A549 (cell line): ENCODE results near the gene SLC25A15. TPM values are rescaled to one million over a fixed set of nuclear protein-coding genes. Genes with fewer than 3 reads are reported as not detected.

ENCODE experiments used
- ATAC-seq, 2 experiments: fragments of 200-7000 bp in 1 of 2; fragments of >200 bp in 1 of 2; cut with Nextera tagmentation in 1 of 2; cut with Tn5 transposase in 1 of 2; 3 replicates each; pipeline versions ENCODE4 v1.8.0 to v1.9.1; 2018 to 2020; ENCODE audit warnings: mild to moderate bottlenecking in 1 of 2, moderate library complexity in 1 of 2
- CTCF ChIA-PET: fragments of 300-600 bp; sonication (Branson Sonifier 250); formaldehyde crosslinking; extraction: SDS; loops from one replicate; lab custom pipeline; 2021; ENCODE audit warnings: antibody characterized with exemption, inconsistent platforms; lab: Yijun Ruan, JAX
- POLR2A ChIA-PET: fragments of 350-600 bp; formaldehyde crosslinking; extraction: SDS; loops from one replicate; lab custom pipeline; 2021; ENCODE audit warnings: antibody characterized with exemption, inconsistent platforms; lab: Yijun Ruan, JAX
- DNase-seq, 2 experiments: peaks; one replicate each; pipeline versions ENCODE4 v3.0.0 to v3.0.0-alpha.2; 2011 to 2016; ENCODE audit warnings: low read depth in 1 of 2, low spot score in 1 of 2
- FAIRE-seq: peaks from 2 replicates; lab custom pipeline; 2011; peaks lifted over from hg19 to GRCh38; lab: Jason Lieb, UNC
- H3K27ac ChIP-seq, 2 experiments: fragments of >200 bp; sonication (Bioruptor Twin); formaldehyde crosslinking; 3 replicates each; pipeline ENCODE4 v1.5.1; 2016 to 2017
- H3K4me1 ChIP-seq: fragments of >200 bp; sonication (Bioruptor Twin); formaldehyde crosslinking; 3 replicates; pipeline ENCODE4 v1.6.1; 2016
- H3K4me2 ChIP-seq: fragments of >200 bp; sonication (Bioruptor Twin); formaldehyde crosslinking; 3 replicates; pipeline ENCODE4 v1.6.1; 2016
- H3K4me3 ChIP-seq: fragments of >200 bp; sonication (Bioruptor Twin); formaldehyde crosslinking; 3 replicates; pipeline ENCODE4 v1.5.1; 2016
- H3K9me3 ChIP-seq: fragments of >200 bp; sonication (Bioruptor Twin); formaldehyde crosslinking; 3 replicates; pipeline ENCODE4 v1.6.1; 2016
- BHLHE40 ChIP-seq: IDR thresholded peaks from 2 replicates; pipeline ENCODE4 v1.6.1; 2012; ENCODE audit warnings: low read depth, low read length, inconsistent platforms
- CBX2 ChIP-seq: fragments of 200-600 bp; sonication (generic); IDR thresholded peaks from 2 replicates; pipeline ENCODE4 v1.6.1; 2016; ENCODE audit warnings: low read depth, mild to moderate bottlenecking, borderline replicate concordance
- EHF ChIP-seq: fragments of 250-450 bp; sonication (Bioruptor Pico); IDR thresholded peaks from 2 replicates; pipeline ENCODE4 v1.5.0; 2020; ENCODE audit warnings: mild to moderate bottlenecking
- EHMT2 ChIP-seq: fragments of 200-600 bp; sonication (generic); IDR thresholded peaks from 2 replicates; pipeline ENCODE4 v1.6.1; 2016; ENCODE audit warnings: antibody characterized with exemption, low read depth, mild to moderate bottlenecking, moderate library complexity
- EP300 ChIP-seq, 2 experiments: fragments of >200 bp; sonication (Bioruptor Twin); formaldehyde crosslinking; IDR thresholded peaks; 2 replicates in 1 of 2; 3 replicates in 1 of 2; pipeline ENCODE4 v1.6.1; 2016 to 2017
- FOSL2 ChIP-seq, 2 experiments: fragments of 450-650 bp in 1 of 2; fragments of >200 bp in 1 of 2; sonication (Bioruptor Twin) in 1 of 2; formaldehyde crosslinking; IDR thresholded peaks; 2 replicates each; pipeline versions ENCODE4 v1.5.0 to v1.6.1; 2016 to 2020; ENCODE audit warnings: mild to moderate bottlenecking in 1 of 2, moderate library complexity in 1 of 2
- FOXS1 ChIP-seq: fragments of 250-450 bp; sonication (Bioruptor Pico); IDR thresholded peaks from 2 replicates; pipeline ENCODE4 v1.5.0; 2020; ENCODE audit warnings: mild to moderate bottlenecking, moderate library complexity
- GATA3 ChIP-seq: IDR thresholded peaks from 2 replicates; pipeline ENCODE4 v1.6.1; 2012; ENCODE audit warnings: borderline replicate concordance
- JUN ChIP-seq, 2 experiments: fragments of >200 bp; sonication (Bioruptor Twin); formaldehyde crosslinking; IDR thresholded peaks; 2 replicates in 1 of 2; 3 replicates in 1 of 2; pipeline ENCODE4 v1.6.1; 2016 to 2017
- KDM1A ChIP-seq: fragments of 200-600 bp; sonication (generic); IDR thresholded peaks from 2 replicates; pipeline ENCODE4 v1.6.1; 2016; ENCODE audit warnings: low read depth, mild to moderate bottlenecking
- NFE2L2 ChIP-seq: fragments of 150-350 bp; conservative IDR thresholded peaks from 2 replicates; pipeline ENCODE4 v1.6.1; 2014; ENCODE audit warnings: low read length
- NPAS2 ChIP-seq: fragments of 250-450 bp; sonication (Bioruptor Pico); IDR thresholded peaks from 2 replicates; pipeline ENCODE4 v1.8.0; 2022; ENCODE audit warnings: mild to moderate bottlenecking, moderate library complexity, borderline replicate concordance
- NR3C1 ChIP-seq: fragments of >200 bp; sonication (Bioruptor Twin); formaldehyde crosslinking; IDR thresholded peaks from 3 replicates; pipeline ENCODE4 v1.6.1; 2017
- RAD21 ChIP-seq, 2 experiments: fragments of >200 bp in 1 of 2; sonication (Bioruptor Twin) in 1 of 2; formaldehyde crosslinking in 1 of 2; IDR thresholded peaks in 1 of 2; conservative IDR thresholded peaks in 1 of 2; 2 replicates in 1 of 2; 3 replicates in 1 of 2; pipeline ENCODE4 v1.6.1; 2012 to 2018; ENCODE audit warnings: inconsistent platforms in 1 of 2
- RFX5 ChIP-seq: fragments of 450-650 bp; IDR thresholded peaks from 2 replicates; pipeline ENCODE4 v1.7.1; 2014; ENCODE audit warnings: antibody characterized with exemption, mild to moderate bottlenecking, moderate library complexity
- SMC3 ChIP-seq: fragments of >200 bp; sonication (Bioruptor Twin); formaldehyde crosslinking; IDR thresholded peaks from 3 replicates; pipeline ENCODE4 v1.6.1; 2018; ENCODE audit warnings: inconsistent platforms
- TP53 ChIP-seq: fragments of 250-450 bp; sonication (Bioruptor Pico); IDR thresholded peaks from 2 replicates; pipeline ENCODE4 v1.5.0; 2021; ENCODE audit warnings: mild to moderate bottlenecking, moderate library complexity
- ZC3H11A ChIP-seq: fragments of 450-650 bp; IDR thresholded peaks from 2 replicates; pipeline ENCODE4 v1.6.1; 2014; ENCODE audit warnings: antibody characterized with exemption, mild to moderate bottlenecking
- WGBS: methylation state at CpG from one replicate; pipeline ENCODE4 v1.1.6; 2017; ENCODE audit errors: missing lambda C conversion rate; 5-methylcytosine and 5-hydroxymethylcytosine counted together
- polyA plus RNA-seq, 4 experiments: library from polyadenylated mRNA; depleted of rRNA in 3 of 4; stranded (reverse); fragments of >200 nt; fragmentation: RNase III in 1 of 4; extraction: RNeasy Plus Mini Kit Qiagen cat#74134 plus additional on column Dnase treatment in 1 of 4; gene quantifications; 2 replicates in 3 of 4; 3 replicates in 1 of 4; pipeline ENCODE4 v1.2.3, GENCODE V29; 2011 to 2017
- TF ChIP-seq, protein P1 (sequence below): fragments of 200-600 bp; sonication (generic); IDR thresholded peaks from 2 replicates; pipeline ENCODE4 v1.6.1; 2016; ENCODE audit warnings: antibody characterized with exemption, mild to moderate bottlenecking, moderate library complexity
- TF ChIP-seq, protein P2 (sequence below): fragments of >200 bp; sonication (Bioruptor Twin); formaldehyde crosslinking; IDR thresholded peaks from 3 replicates; pipeline ENCODE4 v1.6.1; 2016
- TF ChIP-seq, protein P3 (sequence below): IDR thresholded peaks from 2 replicates; pipeline ENCODE4 v1.6.1; 2012
- TF ChIP-seq, protein P4 (sequence below): IDR thresholded peaks from 2 replicates; pipeline ENCODE4 v1.6.1; 2012; ENCODE audit warnings: low read depth, borderline replicate concordance

Gene SLC25A15
- polyA plus RNA-seq, 2 of the 4 experiments (the other 2 are of a cell fraction), result 14.0 to 23.3 TPM

DNA sequence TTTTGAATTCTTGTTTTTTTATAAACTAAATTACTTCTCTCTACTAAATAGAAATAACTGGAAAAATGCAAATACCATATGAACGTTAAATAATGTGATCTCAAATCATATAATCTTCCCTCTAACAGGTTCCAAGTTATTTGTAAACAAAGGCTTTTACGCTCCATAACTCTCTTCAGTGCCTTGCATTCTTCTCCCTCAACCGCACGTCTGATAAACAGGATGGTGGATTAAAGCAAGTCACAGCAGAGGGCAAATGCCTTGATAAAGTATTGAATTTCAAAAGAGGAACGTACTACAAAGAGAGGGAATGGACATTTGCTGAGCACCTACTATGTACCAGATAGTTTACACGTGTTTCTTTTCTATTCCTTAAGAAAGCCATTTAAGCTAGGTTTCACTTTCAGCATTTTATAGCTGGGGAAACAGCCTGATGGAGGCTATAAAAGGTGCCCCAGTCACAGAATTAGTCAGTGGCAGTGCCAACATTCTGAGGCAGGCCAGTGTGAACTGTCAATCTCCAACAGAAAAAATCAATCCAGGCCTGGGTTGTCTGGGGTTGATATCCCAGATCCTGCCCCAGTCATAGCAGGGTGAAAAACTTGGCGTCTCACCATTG lies 34.2 kb upstream of the SLC25A15 start:
- Histone ChIP-seq H3K4me2 (no peak overlapping the region), H3K9me3 (no peaks in the 10 kb centered on the region), H3K27ac (no peak overlapping the region), H3K4me1 (no peaks in the 10 kb centered on the region), H3K4me3 (no peak overlapping the region)
- no peak for FAIRE-seq
- no peak for DNase-seq
- TF ChIP-seq, protein P1, sequence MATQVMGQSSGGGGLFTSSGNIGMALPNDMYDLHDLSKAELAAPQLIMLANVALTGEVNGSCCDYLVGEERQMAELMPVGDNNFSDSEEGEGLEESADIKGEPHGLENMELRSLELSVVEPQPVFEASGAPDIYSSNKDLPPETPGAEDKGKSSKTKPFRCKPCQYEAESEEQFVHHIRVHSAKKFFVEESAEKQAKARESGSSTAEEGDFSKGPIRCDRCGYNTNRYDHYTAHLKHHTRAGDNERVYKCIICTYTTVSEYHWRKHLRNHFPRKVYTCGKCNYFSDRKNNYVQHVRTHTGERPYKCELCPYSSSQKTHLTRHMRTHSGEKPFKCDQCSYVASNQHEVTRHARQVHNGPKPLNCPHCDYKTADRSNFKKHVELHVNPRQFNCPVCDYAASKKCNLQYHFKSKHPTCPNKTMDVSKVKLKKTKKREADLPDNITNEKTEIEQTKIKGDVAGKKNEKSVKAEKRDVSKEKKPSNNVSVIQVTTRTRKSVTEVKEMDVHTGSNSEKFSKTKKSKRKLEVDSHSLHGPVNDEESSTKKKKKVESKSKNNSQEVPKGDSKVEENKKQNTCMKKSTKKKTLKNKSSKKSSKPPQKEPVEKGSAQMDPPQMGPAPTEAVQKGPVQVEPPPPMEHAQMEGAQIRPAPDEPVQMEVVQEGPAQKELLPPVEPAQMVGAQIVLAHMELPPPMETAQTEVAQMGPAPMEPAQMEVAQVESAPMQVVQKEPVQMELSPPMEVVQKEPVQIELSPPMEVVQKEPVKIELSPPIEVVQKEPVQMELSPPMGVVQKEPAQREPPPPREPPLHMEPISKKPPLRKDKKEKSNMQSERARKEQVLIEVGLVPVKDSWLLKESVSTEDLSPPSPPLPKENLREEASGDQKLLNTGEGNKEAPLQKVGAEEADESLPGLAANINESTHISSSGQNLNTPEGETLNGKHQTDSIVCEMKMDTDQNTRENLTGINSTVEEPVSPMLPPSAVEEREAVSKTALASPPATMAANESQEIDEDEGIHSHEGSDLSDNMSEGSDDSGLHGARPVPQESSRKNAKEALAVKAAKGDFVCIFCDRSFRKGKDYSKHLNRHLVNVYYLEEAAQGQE, result no peak
- TF ChIP-seq FOXS1 (CRISPR knock-in tag) (no peak), BHLHE40 (no peak), EHF (CRISPR knock-in tag) (no peak), CBX2 (no peak), FOSL2 (IDR thresholded peaks at IDR 0.05) (no peak), FOSL2 (CRISPR knock-in tag; IDR thresholded peaks at IDR 0.05) (no peak), NR3C1 (no peak), KDM1A (no peak), RFX5 (no peak), TP53 (no peak), NPAS2 (CRISPR knock-in tag) (no peak), GATA3 (no peak), ZC3H11A (no peak), SMC3 (no peak), NFE2L2 (no peak), EP300 (IDR thresholded peaks at IDR 0.05) (no peak)
- TF ChIP-seq, protein P2, sequence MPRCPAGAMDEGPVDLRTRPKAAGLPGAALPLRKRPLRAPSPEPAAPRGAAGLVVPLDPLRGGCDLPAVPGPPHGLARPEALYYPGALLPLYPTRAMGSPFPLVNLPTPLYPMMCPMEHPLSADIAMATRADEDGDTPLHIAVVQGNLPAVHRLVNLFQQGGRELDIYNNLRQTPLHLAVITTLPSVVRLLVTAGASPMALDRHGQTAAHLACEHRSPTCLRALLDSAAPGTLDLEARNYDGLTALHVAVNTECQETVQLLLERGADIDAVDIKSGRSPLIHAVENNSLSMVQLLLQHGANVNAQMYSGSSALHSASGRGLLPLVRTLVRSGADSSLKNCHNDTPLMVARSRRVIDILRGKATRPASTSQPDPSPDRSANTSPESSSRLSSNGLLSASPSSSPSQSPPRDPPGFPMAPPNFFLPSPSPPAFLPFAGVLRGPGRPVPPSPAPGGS, result no peak
- TF ChIP-seq, protein P3, sequence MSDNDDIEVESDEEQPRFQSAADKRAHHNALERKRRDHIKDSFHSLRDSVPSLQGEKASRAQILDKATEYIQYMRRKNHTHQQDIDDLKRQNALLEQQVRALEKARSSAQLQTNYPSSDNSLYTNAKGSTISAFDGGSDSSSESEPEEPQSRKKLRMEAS, result no peak
- ChIA-PET POLR2A (no interaction called here), CTCF (no interaction called here)
- no peak for ATAC-seq
- WGBS, result 85% methylated on average over 7 of the region's 7 CpGs

DNA sequence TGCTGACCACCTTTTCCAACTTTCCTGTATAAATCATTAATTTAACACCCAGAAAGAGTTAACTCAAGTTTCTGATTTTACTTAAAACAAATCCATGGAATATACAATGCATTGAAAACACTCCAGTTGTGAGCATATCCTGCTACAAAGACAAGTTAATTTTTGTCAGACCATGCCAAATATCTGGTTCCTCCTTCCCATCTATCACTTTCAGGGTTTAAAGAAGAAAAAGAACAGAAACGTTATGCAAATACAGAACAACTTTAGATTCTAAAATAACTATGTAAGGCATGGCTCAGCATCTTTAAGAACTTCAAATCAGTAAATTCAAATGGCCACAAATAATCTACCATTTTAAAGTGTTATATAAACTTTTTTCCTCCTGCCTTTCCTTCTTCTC lies 33.4 kb upstream of the SLC25A15 start:
- H3K4me2 ChIP-seq, result no peak overlapping the region
- no peaks in the 10 kb centered on the region for H3K9me3 ChIP-seq
- 81% methylated on average over 1 of the region's 1 CpG for WGBS
- ATAC-seq (no peak), DNase-seq (no peak), FAIRE-seq (no peak)
- no peaks in the 10 kb centered on the region for H3K4me1 ChIP-seq
- H3K4me3 ChIP-seq, result no peak overlapping the region
- TF ChIP-seq FOSL2 (IDR thresholded peaks at IDR 0.05), result no peak
- no peak for TF ChIP-seq FOSL2 (CRISPR knock-in tag; IDR thresholded peaks at IDR 0.05)
- TF ChIP-seq, protein P1, result no peak
- TF ChIP-seq RAD21 (conservative IDR thresholded peaks at IDR 0.05 in 1 of 2, IDR thresholded peaks at IDR 0.05 in 1 of 2), result no peak
- TF ChIP-seq, protein P3, result no peak
- TF ChIP-seq, protein P4, sequence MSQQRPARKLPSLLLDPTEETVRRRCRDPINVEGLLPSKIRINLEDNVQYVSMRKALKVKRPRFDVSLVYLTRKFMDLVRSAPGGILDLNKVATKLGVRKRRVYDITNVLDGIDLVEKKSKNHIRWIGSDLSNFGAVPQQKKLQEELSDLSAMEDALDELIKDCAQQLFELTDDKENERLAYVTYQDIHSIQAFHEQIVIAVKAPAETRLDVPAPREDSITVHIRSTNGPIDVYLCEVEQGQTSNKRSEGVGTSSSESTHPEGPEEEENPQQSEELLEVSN, result no peak
- TF ChIP-seq JUN (IDR thresholded peaks at IDR 0.05), result no peak
- no peak for TF ChIP-seq EHMT2
- CTCF ChIA-PET, result no interaction called here
- POLR2A ChIA-PET, result no interaction called here
- H3K27ac ChIP-seq, result no peak overlapping the region
